ENCODE measurements around the gene FUS. TPM values are rescaled to one million over a fixed set of nuclear protein-coding genes. Genes with fewer than 3 reads are reported as not detected.

FUS gene
- total RNA-seq, 1 experiment from 2014 or later: 1,264 TPM

DNA sequence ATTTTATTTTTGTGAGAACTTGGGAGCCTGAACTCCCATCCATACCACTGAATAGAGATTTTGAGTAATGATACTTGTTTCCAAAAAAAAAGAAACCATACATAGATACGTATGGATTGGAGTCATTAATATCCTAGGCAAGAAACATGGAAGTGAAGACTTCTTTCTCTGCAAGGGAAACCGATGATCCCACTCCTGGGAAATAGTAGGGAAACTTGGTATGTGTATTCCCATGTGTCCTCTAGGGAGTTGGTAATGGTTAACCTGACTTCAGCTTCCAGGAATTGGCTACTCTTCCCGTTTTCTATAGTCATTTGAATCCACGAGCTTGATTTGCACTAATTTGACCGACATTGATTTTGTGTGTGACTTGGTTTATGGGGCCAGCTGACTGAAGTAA, 5.4 kb downstream of the FUS start:
- Histone ChIP-seq H3K9me3 (ENCODE audit: low read depth, low read length, poor library complexity, severe bottlenecking) (no peaks in the 10 kb centered on the region), H3K27me3 (replicated peaks; ENCODE audit: insufficient read depth, low read depth, low read length, poor library complexity) (no peaks in the 10 kb centered on the region), H3K4me1 (ENCODE audit: insufficient read depth, low read length, poor library complexity, severe bottlenecking) (peaks cover 18% of the 10 kb centered on the region), H3K27ac (ENCODE audit: low read depth, low read length, poor library complexity, severe bottlenecking) (no peak overlapping the region), H3K36me3 (ENCODE audit: insufficient read depth, low read length, poor library complexity, severe bottlenecking) (peaks cover 96% of the 10 kb centered on the region), H3K4me3 (ENCODE audit: low read depth, low read length, poor library complexity, severe bottlenecking) (no peak overlapping the region)
- ChIA-PET POLR2A (ENCODE audit: low non-redundant PET) (no interaction called here), CTCF (no interaction called here)
- intact Hi-C loops (cut with micrococcal nuclease; ENCODE audit: unreplicated experiment): no loop called here
- no TSS peak for BruUV-seq (replicated peaks)
- TF ChIP-seq, protein P1, sequence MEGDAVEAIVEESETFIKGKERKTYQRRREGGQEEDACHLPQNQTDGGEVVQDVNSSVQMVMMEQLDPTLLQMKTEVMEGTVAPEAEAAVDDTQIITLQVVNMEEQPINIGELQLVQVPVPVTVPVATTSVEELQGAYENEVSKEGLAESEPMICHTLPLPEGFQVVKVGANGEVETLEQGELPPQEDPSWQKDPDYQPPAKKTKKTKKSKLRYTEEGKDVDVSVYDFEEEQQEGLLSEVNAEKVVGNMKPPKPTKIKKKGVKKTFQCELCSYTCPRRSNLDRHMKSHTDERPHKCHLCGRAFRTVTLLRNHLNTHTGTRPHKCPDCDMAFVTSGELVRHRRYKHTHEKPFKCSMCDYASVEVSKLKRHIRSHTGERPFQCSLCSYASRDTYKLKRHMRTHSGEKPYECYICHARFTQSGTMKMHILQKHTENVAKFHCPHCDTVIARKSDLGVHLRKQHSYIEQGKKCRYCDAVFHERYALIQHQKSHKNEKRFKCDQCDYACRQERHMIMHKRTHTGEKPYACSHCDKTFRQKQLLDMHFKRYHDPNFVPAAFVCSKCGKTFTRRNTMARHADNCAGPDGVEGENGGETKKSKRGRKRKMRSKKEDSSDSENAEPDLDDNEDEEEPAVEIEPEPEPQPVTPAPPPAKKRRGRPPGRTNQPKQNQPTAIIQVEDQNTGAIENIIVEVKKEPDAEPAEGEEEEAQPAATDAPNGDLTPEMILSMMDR (conservative IDR thresholded peaks at IDR 0.05; ENCODE audit: low read depth, low read length): no peak
- no peak for TF ChIP-seq EZH2 (IDR thresholded peaks at IDR 0.05; ENCODE audit: borderline replicate concordance, low read depth, low read length, poor library complexity, severe bottlenecking)
- DNase-seq (ENCODE audit: low spot score): no peak

DNA sequence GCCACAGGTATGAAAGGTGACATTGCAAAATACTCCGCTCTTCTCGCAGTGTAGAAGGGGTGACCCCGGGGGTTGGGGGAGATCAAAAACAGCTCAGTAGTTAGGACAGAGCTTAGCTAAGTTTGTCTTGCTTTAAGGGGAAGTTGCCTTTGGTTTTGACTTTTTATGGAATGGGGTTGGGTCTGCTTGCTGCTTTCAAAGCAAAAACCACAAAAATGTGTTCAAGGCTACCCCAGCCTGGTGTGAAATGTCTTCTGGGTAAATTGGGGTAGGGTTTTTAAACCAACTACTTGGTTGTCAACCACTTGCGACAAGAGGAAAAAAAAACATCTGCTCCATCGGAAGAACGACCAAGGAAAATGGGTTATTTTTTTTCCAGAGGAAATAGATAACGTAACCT, 6.2 kb downstream of the FUS start:
- Histone ChIP-seq H3K4me1 (ENCODE audit: insufficient read depth, low read length, poor library complexity, severe bottlenecking) (peaks cover 18% of the 10 kb centered on the region), H3K4me3 (ENCODE audit: low read depth, low read length, poor library complexity, severe bottlenecking) (no peak overlapping the region), H3K27ac (ENCODE audit: low read depth, low read length, poor library complexity, severe bottlenecking) (no peak overlapping the region), H3K36me3 (ENCODE audit: insufficient read depth, low read length, poor library complexity, severe bottlenecking) (peaks cover 100% of the 10 kb centered on the region), H3K27me3 (replicated peaks; ENCODE audit: insufficient read depth, low read depth, low read length, poor library complexity) (no peaks in the 10 kb centered on the region), H3K9me3 (ENCODE audit: low read depth, low read length, poor library complexity, severe bottlenecking) (no peaks in the 10 kb centered on the region)
- POLR2A ChIA-PET (ENCODE audit: low non-redundant PET): interaction anchor here (0.6 to 0.7 kb wide), 2 partner anchors 29 to 203 kb away, joined by 3 to 7 read pairs; no protein-coding TSS in a partner anchor
- BruUV-seq (replicated peaks): no TSS peak
- TF ChIP-seq, protein P1 (conservative IDR thresholded peaks at IDR 0.05; ENCODE audit: low read depth, low read length): no peak
- TF ChIP-seq EZH2 (IDR thresholded peaks at IDR 0.05; ENCODE audit: borderline replicate concordance, low read depth, low read length, poor library complexity, severe bottlenecking): no peak
- intact Hi-C loops (cut with micrococcal nuclease; ENCODE audit: unreplicated experiment): no loop called here
- CTCF ChIA-PET: no interaction called here
- DNase-seq (ENCODE audit: low spot score): no peak

DNA sequence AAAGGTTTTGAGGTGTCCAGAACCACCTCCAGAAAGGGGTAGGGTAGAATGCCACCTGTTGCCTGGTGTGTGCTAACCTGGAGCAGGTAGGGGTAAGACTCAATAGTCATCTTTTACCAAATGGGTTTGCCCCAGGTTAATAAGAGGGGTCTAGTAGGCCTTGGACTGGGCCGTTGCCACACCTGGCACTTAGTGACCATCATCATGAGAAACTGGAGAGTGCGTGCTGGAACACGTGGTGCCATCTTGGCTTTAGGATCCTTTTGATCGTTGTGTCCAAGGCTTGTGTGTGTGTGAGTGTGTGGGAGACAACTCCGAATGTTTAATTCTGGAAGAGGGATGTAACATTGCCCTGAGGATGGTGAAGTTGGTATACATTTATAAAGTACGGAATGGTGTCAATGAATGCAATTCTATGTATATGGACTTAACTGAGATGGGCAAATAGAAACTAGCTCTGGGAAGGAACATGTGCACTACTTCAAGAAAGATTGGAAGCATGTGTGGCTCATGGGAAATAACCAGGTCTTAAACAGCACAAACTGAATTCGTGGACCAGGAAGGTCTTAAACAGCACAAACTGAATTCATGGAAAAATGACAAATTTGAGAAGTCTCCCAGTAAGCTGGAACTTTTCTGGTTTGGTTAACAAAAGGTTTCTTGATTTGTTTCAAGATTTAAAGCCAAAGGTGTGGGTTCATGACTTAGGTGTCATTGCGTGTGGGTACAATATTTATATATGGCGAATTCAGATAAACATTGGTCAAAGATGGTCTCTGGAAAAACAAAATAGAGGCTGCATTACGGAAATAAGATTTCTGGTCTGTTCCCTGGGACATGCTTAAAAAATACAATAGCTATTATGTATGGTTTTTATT, 7.2 kb downstream of the FUS start:
- ChIA-PET POLR2A (ENCODE audit: low non-redundant PET) (interaction anchor here (0.7 kb wide), 1 partner anchor 282 kb away, joined by 3 read pairs; no protein-coding TSS in a partner anchor), CTCF (no interaction called here)
- H3K9me3 ChIP-seq (ENCODE audit: low read depth, low read length, poor library complexity, severe bottlenecking): no peaks in the 10 kb centered on the region
- intact Hi-C loops (cut with micrococcal nuclease; ENCODE audit: unreplicated experiment): no loop called here
- no peaks in the 10 kb centered on the region for H3K27me3 ChIP-seq (replicated peaks; ENCODE audit: insufficient read depth, low read depth, low read length, poor library complexity)
- peaks cover 18% of the 10 kb centered on the region for H3K4me1 ChIP-seq (ENCODE audit: insufficient read depth, low read length, poor library complexity, severe bottlenecking)
- no peak overlapping the region for H3K4me3 ChIP-seq (ENCODE audit: low read depth, low read length, poor library complexity, severe bottlenecking)
- BruUV-seq (replicated peaks): no TSS peak
- DNase-seq (ENCODE audit: low spot score): no peak
- peaks cover 100% of the 10 kb centered on the region for H3K36me3 ChIP-seq (ENCODE audit: insufficient read depth, low read length, poor library complexity, severe bottlenecking)
- no peak overlapping the region for H3K27ac ChIP-seq (ENCODE audit: low read depth, low read length, poor library complexity, severe bottlenecking)
- no peak for TF ChIP-seq EZH2 (IDR thresholded peaks at IDR 0.05; ENCODE audit: borderline replicate concordance, low read depth, low read length, poor library complexity, severe bottlenecking)
- TF ChIP-seq, protein P1 (conservative IDR thresholded peaks at IDR 0.05; ENCODE audit: low read depth, low read length): no peak

Data from A673 (cell line).